ENCODE results near the gene C12orf43.
A peak's percentile ranks its signal among the peaks of the same experiment; 100 is the strongest.

Gene C12orf43

DNA sequence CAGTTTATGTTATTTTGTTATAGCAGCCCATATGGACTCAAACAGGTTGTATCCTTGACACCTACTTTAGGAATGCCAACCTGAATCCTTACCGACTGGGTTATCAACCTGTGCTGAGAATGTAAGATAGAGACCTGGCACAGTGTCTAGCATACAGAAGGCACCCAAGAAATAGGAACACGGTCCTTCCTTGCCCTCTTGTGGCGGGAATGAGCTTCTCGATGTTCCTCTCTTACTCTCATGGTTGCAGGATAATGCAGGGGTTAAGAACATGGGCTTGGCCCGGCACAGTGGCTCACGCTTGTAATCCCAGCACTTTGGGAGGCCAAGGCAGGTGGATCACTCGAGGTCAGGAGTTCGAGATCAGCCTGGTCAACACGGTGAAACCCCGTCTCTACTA lies 6.5 kb downstream of the C12orf43 start:
- TF ChIP-seq EZH2phosphoT487 (IDR thresholded peaks at IDR 0.05; ENCODE audit: low read length) (no peak), CTCF (IDR thresholded peaks at IDR 0.05; ENCODE audit: low read length) (no peak), EZH2 (optimal IDR thresholded peaks at IDR 0.05; ENCODE audit: low read depth, low read length) (no peak)
- Histone ChIP-seq H3K79me2 (ENCODE audit: low read length) (no peaks in the 10 kb centered on the region), H3F3A (ENCODE audit: insufficient read depth, low read length) (no peaks in the 10 kb centered on the region), H3K27me3 (replicated peaks; ENCODE audit: insufficient read depth, low read length) (no peaks in the 10 kb centered on the region), H3K9me2 (replicated peaks; ENCODE audit: insufficient read depth, low read length) (no peaks in the 10 kb centered on the region), H3K4me3 (ENCODE audit: low read length) (no peak overlapping the region), H3K9me3 (replicated peaks; ENCODE audit: insufficient read depth, low read length) (no peaks in the 10 kb centered on the region), H3K27ac (ENCODE audit: low read length) (no peak overlapping the region), H4K20me1 (ENCODE audit: insufficient read depth, low read length) (no peaks in the 10 kb centered on the region), H3K36me3 (replicated peaks; ENCODE audit: insufficient read depth, low read length) (no peaks in the 10 kb centered on the region), H3K4me1 (ENCODE audit: low read length) (no peaks in the 10 kb centered on the region), H3K4me2 (ENCODE audit: low read depth, low read length) (no peak overlapping the region), H2AFZ (ENCODE audit: low read length) (no peak overlapping the region), H3K9ac (ENCODE audit: low read length) (no peak overlapping the region)
- no peak for DNase-seq

- no peak overlapping the region for H3K9ac ChIP-seq (ENCODE audit: low read length)
- H3K36me3 ChIP-seq (replicated peaks; ENCODE audit: insufficient read depth, low read length): no peaks in the 10 kb centered on the region
- H3F3A ChIP-seq (ENCODE audit: insufficient read depth, low read length): no peaks in the 10 kb centered on the region
- no peaks in the 10 kb centered on the region for H4K20me1 ChIP-seq (ENCODE audit: insufficient read depth, low read length)
- TF ChIP-seq EZH2phosphoT487 (IDR thresholded peaks at IDR 0.05; ENCODE audit: low read length) (no peak), EZH2 (optimal IDR thresholded peaks at IDR 0.05; ENCODE audit: low read depth, low read length) (no peak), CTCF (IDR thresholded peaks at IDR 0.05; ENCODE audit: low read length) (no peak)
- no peaks in the 10 kb centered on the region for H3K27me3 ChIP-seq (replicated peaks; ENCODE audit: insufficient read depth, low read length)
- no peak for DNase-seq
- no peaks in the 10 kb centered on the region for H3K79me2 ChIP-seq (ENCODE audit: low read length)
- H3K4me2 ChIP-seq (ENCODE audit: low read depth, low read length): no peak overlapping the region
- H2AFZ ChIP-seq (ENCODE audit: low read length): no peak overlapping the region
- no peak overlapping the region for H3K27ac ChIP-seq (ENCODE audit: low read length)
- no peaks in the 10 kb centered on the region for H3K9me2 ChIP-seq (replicated peaks; ENCODE audit: insufficient read depth, low read length)
- no peak overlapping the region for H3K4me3 ChIP-seq (ENCODE audit: low read length)
- no peaks in the 10 kb centered on the region for H3K9me3 ChIP-seq (replicated peaks; ENCODE audit: insufficient read depth, low read length)
- H3K4me1 ChIP-seq (ENCODE audit: low read length): no peaks in the 10 kb centered on the region
Measured at GRCh38 chr12:121008347-121009098, 7.8 kb downstream of the C12orf43 start.

DNA sequence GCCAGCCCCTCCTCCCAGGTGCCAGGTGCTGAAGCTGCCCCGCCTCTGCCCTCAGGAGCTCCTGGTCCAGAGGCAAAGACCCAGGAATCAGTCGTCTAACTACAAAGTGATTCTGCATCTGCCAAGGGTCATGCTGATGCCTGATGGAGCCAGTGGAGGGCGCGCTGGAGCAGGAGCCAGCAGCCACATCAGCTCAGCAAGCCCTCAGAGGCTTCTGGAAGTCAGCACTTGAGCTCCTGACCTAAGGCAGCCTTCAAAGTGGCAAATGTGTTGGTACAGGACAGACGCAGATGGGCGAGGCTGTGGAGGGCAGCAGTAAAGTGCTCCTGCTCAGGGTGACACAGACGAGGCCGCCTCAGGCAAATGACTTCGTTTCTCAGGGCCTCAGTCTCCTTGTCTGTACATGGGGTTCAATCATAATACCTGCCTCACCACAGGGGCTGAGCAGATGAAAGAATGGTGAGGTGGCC lies 10.9 kb downstream of the C12orf43 start:
- H3K9ac ChIP-seq (ENCODE audit: low read length): no peak overlapping the region
- no peaks in the 10 kb centered on the region for H3K9me2 ChIP-seq (replicated peaks; ENCODE audit: insufficient read depth, low read length)
- H3K27ac ChIP-seq (ENCODE audit: low read length): no peak overlapping the region
- peak; percentile 37 for DNase-seq
- TF ChIP-seq EZH2phosphoT487 (IDR thresholded peaks at IDR 0.05; ENCODE audit: low read length): no peak
- TF ChIP-seq CTCF (IDR thresholded peaks at IDR 0.05; ENCODE audit: low read length): peak; percentile 58
- no peaks in the 10 kb centered on the region for H3K9me3 ChIP-seq (replicated peaks; ENCODE audit: insufficient read depth, low read length)
- no peaks in the 10 kb centered on the region for H3K79me2 ChIP-seq (ENCODE audit: low read length)
- H3K36me3 ChIP-seq (replicated peaks; ENCODE audit: insufficient read depth, low read length): no peaks in the 10 kb centered on the region
- H3K4me2 ChIP-seq (ENCODE audit: low read depth, low read length): no peak overlapping the region
- no peaks in the 10 kb centered on the region for H3K27me3 ChIP-seq (replicated peaks; ENCODE audit: insufficient read depth, low read length)
- no peak overlapping the region for H3K4me3 ChIP-seq (ENCODE audit: low read length)
- H2AFZ ChIP-seq (ENCODE audit: low read length): no peak overlapping the region
- H3F3A ChIP-seq (ENCODE audit: insufficient read depth, low read length): no peaks in the 10 kb centered on the region
- H4K20me1 ChIP-seq (ENCODE audit: insufficient read depth, low read length): no peaks in the 10 kb centered on the region
- H3K4me1 ChIP-seq (ENCODE audit: low read length): no peaks in the 10 kb centered on the region
